ENCODE measurements around the gene SPHK1.

- TF ChIP-seq CTCF (IDR thresholded peaks at IDR 0.05) (no peak), POLR2A (IDR thresholded peaks at IDR 0.05) (no peak)
Observed at GRCh38 chr17:76395980-76396379, 11.6 kb downstream of the SPHK1 start.

Measured in body of pancreas (tissue), 4 donors.